CD4-positive, alpha-beta T cell treated with Interleukin-4 for 1 hour (primary cell): ENCODE results near the gene CLDN5.
"Not testable (repeated sequence)": the region's sequence is repeated elsewhere in the genome, so short reads cannot be mapped to it uniquely, and the experiment has no call there.

Experiments used
- DNase-seq, 2 donors: peaks; one replicate each; pipeline ENCODE4 v3.0.0-alpha.2; 2020 to 2022

CLDN5 gene

DNA sequence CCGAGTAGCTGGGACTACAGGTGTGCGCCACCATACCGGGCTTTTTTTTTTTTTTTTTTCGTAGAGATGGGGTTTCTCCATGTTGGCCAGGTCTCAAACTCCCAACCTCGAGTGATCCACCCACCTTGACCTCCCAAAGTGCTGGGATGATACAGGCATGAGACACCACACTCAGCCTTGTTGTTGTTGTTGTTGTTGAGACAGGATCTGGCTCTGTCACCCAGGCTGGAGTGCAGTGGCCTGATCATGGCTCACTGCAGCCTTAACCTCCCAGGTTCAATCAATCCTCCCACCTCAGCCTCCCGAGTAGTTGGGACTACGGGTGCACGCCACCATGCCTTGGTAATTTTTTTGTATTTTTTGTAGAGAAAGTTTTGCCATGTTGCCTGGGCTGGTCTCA, 23.4 kb upstream of the CLDN5 start:
- no peak for DNase-seq

DNA sequence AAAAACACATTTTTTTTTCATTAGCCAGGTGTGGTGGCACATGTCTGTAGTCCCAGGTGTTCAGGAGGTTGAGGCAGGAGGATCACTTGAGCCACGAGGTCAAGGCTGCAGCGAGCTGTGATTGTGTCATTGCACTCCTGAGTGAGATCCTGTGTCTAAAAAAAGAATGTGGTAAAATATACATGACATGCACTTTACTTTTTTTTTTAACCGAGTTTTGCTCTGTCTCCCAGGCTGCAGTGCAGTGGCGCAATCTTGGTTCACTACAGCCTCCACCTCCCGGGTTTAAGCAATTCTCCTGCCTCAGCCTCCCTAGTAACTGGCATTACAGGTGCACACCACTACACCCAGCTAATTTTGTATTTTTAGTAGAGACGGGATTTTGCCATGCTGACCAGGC, 22.5 kb upstream of the CLDN5 start:
- DNase-seq: no peak

GRCh38 chr22:19545935-19546207, 21.7 kb upstream of the CLDN5 start:
- no peak for DNase-seq

GRCh38 chr22:19543970-19544708, 19.9 kb upstream of the CLDN5 start:
- no peak for DNase-seq

- no peak for DNase-seq
These were observed 16.2 kb upstream of the CLDN5 start for GRCh38 chr22:19540394-19540793.

GRCh38 chr22:19537941-19538488, 13.8 kb upstream of the CLDN5 start:
- no peak for DNase-seq

GRCh38 chr22:19536564-19536963, 12.4 kb upstream of the CLDN5 start:
- DNase-seq: no peak

DNA sequence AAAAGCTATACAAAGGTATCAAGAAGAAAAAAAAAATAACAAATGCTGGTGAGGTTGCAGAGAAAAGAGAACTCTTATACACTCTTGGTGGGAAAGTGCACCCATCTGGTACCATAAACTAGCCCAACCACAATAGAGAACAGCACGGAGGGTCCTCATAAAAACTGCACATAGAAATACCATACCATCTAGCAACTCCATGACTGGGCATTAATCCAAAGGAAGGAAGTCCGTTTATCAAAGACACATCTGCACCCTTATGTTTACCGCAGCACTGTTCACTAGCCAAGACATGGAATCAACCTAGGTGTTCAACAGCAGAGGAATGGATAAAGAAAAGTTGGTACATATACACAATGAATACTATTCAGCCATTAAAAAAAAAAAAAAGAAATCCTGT, 10.8 kb upstream of the CLDN5 start:
- no peak for DNase-seq

- DNase-seq: no peak
These were observed 9.6 kb upstream of the CLDN5 start for GRCh38 chr22:19533857-19534256.

- DNase-seq: no peak
These were observed 8.9 kb upstream of the CLDN5 start for GRCh38 chr22:19533049-19533626.

- not testable (repeated sequence) for DNase-seq
These were observed 7.1 kb upstream of the CLDN5 start for GRCh38 chr22:19531327-19531726.

GRCh38 chr22:19530751-19531150, 6.5 kb upstream of the CLDN5 start:
- no peak for DNase-seq

DNA sequence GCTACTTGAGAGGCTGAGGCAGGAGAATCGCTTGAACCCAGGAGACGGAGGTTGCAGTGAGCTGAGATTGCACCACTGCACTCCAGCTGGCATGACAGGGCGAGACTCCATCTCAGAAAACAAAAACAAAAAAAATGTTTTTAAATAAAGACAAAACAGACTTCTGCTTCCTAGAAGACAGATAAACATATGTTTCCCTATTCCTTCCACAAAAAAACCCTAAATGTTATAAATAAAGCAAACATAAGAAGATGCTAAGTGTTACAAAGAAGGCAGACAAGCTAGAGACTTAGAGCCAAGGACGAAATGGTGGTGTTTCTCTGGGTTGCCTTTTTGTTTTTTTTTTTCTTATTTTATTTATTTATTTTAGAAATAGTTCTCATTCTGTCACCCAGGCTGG, 5.6 kb upstream of the CLDN5 start:
- DNase-seq: no peak

DNA sequence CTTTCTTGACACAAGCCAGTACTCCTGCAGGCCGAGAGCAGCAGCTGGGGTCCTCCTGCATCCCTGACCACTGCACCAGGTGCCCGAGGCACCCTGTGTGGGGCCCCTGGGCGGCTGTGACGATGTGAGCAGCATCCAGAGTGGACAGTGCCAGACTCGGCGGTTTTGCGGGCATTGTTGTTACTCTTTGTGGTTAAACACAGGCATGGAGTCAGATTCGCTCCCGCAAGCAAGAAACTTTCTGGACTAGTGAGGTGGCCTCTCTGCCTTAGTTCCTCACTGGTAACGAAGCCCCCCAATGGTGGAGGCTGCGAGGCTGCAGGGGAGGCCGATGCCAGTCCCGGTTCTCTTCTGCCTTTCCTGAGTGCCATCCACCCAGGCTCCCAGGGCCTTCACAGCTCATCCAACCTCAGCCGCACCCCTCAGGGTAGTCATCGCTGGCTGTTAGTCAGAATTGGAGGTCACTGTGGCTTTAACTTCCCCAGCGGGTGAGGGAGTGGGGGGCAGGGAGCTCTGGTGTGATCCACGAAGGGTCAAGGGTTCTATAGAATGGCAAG, 3.7 kb upstream of the CLDN5 start:
- DNase-seq: no peak

DNA sequence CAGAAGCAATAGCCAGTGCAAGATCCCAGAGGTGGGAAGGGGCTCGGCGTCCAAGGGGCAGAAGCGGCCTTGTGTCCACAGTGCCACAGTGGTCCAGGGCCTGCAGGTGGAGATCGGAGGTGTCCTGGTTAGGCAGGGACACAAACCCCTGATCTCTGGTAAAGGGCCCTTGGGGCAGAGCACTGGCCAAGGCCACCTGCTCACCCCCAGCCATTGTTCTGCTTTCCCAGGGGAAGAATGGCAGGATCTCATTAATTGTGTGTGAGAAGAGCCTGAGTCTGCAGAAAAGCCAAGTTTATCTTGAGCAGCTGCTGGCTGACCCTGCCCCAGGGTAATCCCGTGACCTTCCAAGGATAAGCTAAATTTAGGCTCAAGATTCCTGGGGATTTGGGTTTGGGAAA, 3.1 kb upstream of the CLDN5 start:
- no peak for DNase-seq

GRCh38 chr22:19526702-19527111, 2.5 kb upstream of the CLDN5 start:
- no peak for DNase-seq

DNA sequence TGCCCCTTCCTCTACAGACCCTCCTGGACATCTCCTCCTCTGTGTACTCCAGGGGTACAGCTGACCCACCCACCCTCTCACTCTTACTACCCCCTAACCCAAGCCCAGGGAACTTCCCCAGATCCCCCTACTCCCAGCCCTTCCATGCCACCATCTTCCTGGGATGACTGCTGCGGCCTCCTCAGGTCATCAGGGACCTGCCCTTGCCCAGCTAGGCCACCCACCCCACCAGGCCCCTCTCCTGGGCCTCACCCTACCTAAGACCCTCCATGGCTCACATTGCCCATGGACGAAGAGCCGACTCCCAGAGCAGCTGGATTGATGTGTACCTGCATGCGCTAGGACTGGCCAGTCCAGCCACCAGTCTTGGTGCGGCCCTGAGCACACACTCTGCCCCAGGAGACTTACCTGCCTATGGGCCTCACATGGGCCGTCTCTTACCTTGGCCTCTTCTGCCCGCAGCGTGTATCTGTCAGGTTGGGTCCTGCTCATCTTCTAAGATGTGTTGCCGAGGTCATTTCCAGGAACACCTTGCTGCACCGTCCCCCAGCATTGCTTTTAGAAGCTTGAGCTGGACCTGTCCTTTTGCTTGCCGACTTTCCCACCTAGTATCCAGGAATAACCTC, 2.0 kb upstream of the CLDN5 start:
- DNase-seq: no peak

DNA sequence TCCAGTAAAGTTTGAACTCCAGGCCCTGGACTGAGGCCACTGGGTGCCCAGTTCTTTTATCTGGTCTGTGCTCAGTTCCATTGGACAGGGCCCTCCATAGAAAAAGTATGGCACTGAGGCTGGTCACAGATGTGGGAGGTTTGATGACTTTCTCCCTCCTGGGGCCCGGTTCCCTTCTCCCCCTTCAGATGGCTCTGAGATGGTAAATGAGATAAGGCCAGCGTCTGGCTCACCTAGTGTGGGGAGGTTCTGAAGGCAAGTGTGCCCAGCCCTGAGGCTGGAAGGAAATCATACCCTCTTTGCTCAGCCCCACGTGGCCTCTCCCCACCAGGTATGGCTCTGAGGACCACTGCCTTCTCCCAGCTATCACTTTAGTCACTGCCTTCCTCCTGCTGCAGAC, 1.5 kb upstream of the CLDN5 start:
- DNase-seq: no peak

GRCh38 chr22:19525116-19525660, 978 bp upstream of the CLDN5 start:
- no peak for DNase-seq

DNA sequence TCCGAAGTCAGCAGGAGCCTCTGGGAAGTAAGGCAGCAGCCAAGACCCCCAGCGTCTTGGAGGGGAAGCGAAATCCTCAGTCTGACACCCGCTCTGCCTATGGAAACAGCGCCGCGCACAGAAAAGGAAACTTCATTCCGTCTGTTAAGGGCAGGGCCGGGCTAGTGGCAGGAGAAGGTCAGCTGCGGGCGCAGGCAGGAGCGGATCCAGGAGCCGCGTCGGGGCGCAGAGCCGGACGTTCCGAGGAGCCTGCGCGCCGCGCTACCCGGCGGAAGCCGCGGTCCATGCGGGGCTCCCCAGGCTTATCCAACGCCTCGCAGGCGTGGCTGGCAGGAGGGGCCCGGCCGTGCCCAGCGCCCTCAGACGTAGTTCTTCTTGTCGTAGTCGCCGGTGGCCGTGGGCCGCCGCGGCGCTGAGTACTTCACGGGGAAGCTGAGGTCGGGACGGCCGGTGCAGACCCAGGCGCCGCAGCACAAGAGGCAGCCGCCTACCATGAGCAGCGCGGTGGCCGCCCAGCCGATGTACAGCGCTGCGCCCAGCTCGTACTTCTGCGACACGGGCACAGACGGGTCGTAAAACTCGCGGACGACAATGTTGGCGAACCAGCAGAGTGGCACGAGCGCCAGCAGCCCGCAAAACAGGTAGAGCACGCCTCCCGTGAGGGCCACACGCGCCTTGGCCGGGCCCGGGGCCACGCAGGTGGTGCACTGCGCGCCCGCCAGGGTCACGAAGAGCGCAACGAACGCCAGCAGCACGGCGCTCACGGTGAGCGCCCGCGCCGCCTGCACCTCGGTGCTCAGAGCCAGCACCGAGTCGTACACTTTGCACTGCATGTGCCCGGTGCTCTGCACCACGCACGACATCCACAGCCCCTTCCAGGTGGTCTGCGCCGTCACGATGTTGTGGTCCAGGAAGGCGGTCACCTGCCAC, 705 bp downstream of the CLDN5 start:
- no peak for DNase-seq

- DNase-seq: no peak
These were observed 1.4 kb downstream of the CLDN5 start for GRCh38 chr22:19522881-19523239.

- no peak for DNase-seq
These were observed 1.9 kb downstream of the CLDN5 start for GRCh38 chr22:19522190-19522880.
